Measurements from ENCODE around the gene CDPF1. TPM values are rescaled to one million over a fixed set of nuclear protein-coding genes. Genes with fewer than 3 reads are reported as not detected.

Gene CDPF1
- total and polyA plus RNA-seq, 2 of the 13 experiments (the other 11 are each of a cell fraction or from before 2014, with no cell fraction given), result 5.2 to 8.1 TPM

GRCh38 chr22:46296257-46297150 is 46.4 kb upstream of the CDPF1 start, which contains the start of gene GTSE1 (continued):
- TF ChIP-seq KAT2B (IDR thresholded peaks at IDR 0.05; ENCODE audit: borderline replicate concordance, low read depth, low read length) (no peak), FLYWCH1 (CRISPR knock-in tag; IDR thresholded peaks at IDR 0.05) (0 out of 2 replicates have a peak, but pooled peaks have one; percentile 16), NFATC3 (CRISPR knock-in tag; IDR thresholded peaks at IDR 0.05) (no peak), ZNF850 (CRISPR knock-in tag; conservative IDR thresholded peaks at IDR 0.05) (no peak), ZNF18 (CRISPR knock-in tag; IDR thresholded peaks at IDR 0.05; ENCODE audit: insufficient replicate concordance) (no peak), ZNF160 (CRISPR knock-in tag; IDR thresholded peaks at IDR 0.05) (peak; percentile 87; the same call in 1 of the 2 replicates), ZIK1 (CRISPR knock-in tag; IDR thresholded peaks at IDR 0.05; ENCODE audit: borderline replicate concordance, low read depth) (no peak; the same call in 1 of the 2 replicates), ZNF275 (CRISPR knock-in tag; IDR thresholded peaks at IDR 0.05; ENCODE audit: borderline replicate concordance) (peak; percentile 58; the same call in 1 of the 2 replicates), TMF1 (CRISPR knock-in tag; IDR thresholded peaks at IDR 0.05; ENCODE audit: low read depth) (peak; percentile 99), ELF3 (CRISPR knock-in tag; IDR thresholded peaks at IDR 0.05) (peak; percentile 94), SIN3A (IDR thresholded peaks at IDR 0.05; ENCODE audit: borderline replicate concordance, low read depth, low read length) (peak; percentile 97), ZNF430 (CRISPR knock-in tag; IDR thresholded peaks at IDR 0.05) (peak; percentile 69), IRF2 (CRISPR knock-in tag; IDR thresholded peaks at IDR 0.05) (peak; percentile 21), ZNF496 (CRISPR knock-in tag; IDR thresholded peaks at IDR 0.05; ENCODE audit: insufficient replicate concordance) (peak; percentile 36)
- TF ChIP-seq, protein P1, sequence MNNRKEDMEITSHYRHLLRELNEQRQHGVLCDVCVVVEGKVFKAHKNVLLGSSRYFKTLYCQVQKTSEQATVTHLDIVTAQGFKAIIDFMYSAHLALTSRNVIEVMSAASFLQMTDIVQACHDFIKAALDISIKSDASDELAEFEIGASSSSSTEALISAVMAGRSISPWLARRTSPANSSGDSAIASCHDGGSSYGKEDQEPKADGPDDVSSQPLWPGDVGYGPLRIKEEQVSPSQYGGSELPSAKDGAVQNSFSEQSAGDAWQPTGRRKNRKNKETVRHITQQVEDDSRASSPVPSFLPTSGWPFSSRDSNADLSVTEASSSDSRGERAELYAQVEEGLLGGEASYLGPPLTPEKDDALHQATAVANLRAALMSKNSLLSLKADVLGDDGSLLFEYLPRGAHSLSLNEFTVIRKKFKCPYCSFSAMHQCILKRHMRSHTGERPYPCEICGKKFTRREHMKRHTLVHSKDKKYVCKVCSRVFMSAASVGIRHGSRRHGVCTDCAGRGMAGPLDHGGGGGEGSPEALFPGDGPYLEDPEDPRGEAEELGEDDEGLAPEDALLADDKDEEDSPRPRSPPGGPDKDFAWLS (CRISPR knock-in tag; IDR thresholded peaks at IDR 0.05; ENCODE audit: borderline replicate concordance), result no peak
- TF ChIP-seq, protein P2, sequence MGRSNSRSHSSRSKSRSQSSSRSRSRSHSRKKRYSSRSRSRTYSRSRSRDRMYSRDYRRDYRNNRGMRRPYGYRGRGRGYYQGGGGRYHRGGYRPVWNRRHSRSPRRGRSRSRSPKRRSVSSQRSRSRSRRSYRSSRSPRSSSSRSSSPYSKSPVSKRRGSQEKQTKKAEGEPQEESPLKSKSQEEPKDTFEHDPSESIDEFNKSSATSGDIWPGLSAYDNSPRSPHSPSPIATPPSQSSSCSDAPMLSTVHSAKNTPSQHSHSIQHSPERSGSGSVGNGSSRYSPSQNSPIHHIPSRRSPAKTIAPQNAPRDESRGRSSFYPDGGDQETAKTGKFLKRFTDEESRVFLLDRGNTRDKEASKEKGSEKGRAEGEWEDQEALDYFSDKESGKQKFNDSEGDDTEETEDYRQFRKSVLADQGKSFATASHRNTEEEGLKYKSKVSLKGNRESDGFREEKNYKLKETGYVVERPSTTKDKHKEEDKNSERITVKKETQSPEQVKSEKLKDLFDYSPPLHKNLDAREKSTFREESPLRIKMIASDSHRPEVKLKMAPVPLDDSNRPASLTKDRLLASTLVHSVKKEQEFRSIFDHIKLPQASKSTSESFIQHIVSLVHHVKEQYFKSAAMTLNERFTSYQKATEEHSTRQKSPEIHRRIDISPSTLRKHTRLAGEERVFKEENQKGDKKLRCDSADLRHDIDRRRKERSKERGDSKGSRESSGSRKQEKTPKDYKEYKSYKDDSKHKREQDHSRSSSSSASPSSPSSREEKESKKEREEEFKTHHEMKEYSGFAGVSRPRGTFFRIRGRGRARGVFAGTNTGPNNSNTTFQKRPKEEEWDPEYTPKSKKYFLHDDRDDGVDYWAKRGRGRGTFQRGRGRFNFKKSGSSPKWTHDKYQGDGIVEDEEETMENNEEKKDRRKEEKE (IDR thresholded peaks at IDR 0.05), result no peak
- TF ChIP-seq, protein P3, sequence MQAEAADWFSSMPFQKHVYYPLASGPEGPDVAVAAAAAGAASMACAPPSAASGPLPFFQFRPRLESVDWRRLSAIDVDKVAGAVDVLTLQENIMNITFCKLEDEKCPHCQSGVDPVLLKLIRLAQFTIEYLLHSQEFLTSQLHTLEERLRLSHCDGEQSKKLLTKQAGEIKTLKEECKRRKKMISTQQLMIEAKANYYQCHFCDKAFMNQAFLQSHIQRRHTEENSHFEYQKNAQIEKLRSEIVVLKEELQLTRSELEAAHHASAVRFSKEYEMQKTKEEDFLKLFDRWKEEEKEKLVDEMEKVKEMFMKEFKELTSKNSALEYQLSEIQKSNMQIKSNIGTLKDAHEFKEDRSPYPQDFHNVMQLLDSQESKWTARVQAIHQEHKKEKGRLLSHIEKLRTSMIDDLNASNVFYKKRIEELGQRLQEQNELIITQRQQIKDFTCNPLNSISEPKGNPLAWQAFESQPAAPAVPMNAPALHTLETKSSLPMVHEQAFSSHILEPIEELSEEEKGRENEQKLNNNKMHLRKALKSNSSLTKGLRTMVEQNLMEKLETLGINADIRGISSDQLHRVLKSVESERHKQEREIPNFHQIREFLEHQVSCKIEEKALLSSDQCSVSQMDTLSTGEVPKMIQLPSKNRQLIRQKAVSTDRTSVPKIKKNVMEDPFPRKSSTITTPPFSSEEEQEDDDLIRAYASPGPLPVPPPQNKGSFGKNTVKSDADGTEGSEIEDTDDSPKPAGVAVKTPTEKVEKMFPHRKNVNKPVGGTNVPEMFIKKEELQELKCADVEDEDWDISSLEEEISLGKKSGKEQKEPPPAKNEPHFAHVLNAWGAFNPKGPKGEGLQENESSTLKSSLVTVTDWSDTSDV (CRISPR knock-in tag; IDR thresholded peaks at IDR 0.05), result no peak

Measured in HepG2 (cell line).